ENCODE measurements around the gene DNMT1. TPM values are rescaled to one million over a fixed set of nuclear protein-coding genes. Genes with fewer than 3 reads are reported as not detected.

DNMT1 gene
- polyA plus RNA-seq, 3 donors: 8.3 to 41.1 (median 27.0) TPM

DNA sequence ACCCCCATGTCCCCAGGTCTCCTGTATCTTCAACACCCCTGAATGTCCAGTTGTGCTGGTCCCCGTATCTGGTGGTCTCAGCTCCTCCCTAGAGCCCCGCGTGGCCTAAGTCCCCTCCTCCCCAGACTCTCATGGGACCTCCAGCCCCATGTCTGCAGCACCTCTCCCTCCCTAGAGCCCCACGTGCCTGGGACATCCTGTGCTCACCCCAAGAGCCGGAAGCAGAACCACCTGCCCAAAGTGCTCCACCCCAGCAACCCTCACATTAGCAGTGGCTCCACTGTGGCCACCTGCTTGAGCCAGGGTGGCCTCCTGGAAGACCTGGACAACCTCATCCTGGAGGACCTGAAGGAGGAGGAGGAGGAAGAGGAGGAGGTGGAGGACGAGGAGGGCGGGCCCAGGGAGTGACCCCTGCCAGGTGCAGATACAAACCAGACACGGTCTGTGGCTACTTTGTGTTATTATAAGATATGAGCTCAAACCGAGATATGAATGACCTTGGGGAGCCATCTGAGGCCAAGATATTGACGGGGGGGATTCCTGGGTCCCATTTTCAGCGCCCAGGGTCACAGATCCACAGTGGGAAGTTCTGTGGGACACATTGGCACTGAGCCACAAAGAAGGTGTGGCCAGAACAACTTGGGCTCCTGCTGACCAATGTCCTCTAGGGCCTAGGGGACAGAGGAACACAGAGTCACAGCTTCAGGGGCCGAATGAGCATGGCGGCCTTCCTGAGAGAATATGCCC is 102.7 kb downstream of the DNMT1 start:
- 70 to 86% (median 83%) methylated on average over 13 of the region's 13 CpGs for WGBS, 3 donors
- no peak overlapping the region for H3K27ac ChIP-seq (ENCODE audit: low read depth, low read length)

DNA sequence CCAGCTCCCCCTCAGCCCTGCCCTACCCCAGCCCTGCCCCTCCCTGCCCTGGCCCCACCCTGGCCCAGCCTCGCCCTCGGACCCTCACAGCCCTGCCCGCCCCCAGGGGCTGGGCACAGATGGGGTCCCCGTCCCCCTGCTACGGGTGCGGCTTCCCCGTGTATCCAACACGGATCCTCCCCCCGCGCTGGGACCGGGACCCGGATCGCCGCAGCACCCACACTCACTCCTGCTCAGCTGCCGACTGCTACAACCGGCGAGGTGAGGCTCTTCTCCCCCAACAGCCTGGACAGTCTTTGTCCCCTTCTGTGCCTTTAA is 103.4 kb downstream of the DNMT1 start:
- 93 to 97% (median 97%) methylated on average over 14 to 17 of the region's 17 CpGs for WGBS, 3 donors
- H3K27ac ChIP-seq (ENCODE audit: low read depth, low read length): no peak overlapping the region

GRCh38 chr19:10089801-10090375 is 104.9 kb downstream of the DNMT1 start:
- H3K27ac ChIP-seq (ENCODE audit: low read depth, low read length): no peak overlapping the region
- WGBS, 3 donors: 87 to 89% (median 87%) methylated on average over 15 of the region's 15 CpGs

GRCh38 chr19:10088949-10089554 is 105.7 kb downstream of the DNMT1 start:
- H3K27ac ChIP-seq (ENCODE audit: low read depth, low read length): no peak overlapping the region
- 86 to 96% (median 89%) methylated on average over 6 of the region's 6 CpGs for WGBS, 3 donors

DNA sequence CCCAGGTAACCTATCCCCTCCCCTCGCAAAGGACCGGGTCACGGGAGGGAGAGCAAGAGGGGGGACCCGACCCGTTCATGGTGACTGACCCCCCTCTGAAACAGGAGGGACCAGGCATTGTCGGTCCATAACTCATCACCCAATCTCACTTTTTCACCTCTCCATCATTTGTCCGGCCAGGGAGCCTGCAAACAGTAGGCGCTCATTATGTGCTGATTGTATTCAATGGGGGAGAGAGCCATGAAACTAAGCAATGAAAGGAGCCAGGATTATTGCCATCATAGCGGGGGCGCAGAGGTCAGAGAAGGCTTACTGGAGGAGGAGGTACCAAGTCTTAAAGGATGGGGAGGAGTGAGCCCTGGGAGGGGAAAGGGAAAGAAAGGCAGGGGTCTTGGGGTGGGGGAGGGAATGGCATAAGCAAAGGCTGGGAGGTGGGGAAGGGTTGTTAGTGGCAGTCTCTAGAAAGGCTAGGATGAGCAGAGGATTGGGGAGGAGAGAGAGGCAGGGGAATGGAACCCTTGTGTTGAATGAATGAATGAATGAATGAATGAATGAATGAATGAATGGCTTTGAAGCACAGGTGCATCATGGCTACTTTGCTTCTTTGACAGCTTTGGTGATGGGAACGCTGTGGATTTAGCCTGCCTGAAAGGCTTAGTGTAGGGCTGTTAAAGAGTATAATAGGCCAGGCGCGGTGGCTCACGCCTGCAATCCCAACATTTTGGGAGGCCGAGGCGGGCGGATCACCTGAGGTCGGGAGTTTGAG is 107.3 kb downstream of the DNMT1 start:
- WGBS, 3 donors: 89 to 91% (median 90%) methylated on average over 18 of the region's 18 CpGs
- no peak overlapping the region for H3K27ac ChIP-seq (ENCODE audit: low read depth, low read length)

- WGBS, 3 donors: 3 to 11% (median 5%) methylated on average over 41 to 43 of the region's 43 CpGs
- peak overlapping the region; percentile 15 for H3K27ac ChIP-seq (ENCODE audit: low read depth, low read length)
Measured at GRCh38 chr19:10086591-10087192, 108.1 kb downstream of the DNMT1 start.

GRCh38 chr19:10085641-10086590 is 108.8 kb downstream of the DNMT1 start, which contains the start of gene SHFL:
Gene SHFL (plus strand): TSS chr19:10086317. CDS start chr19:10086428, 111 bp downstream.
- 4 to 5% (median 4%) methylated on average over 55 to 80 of the region's 81 CpGs for WGBS, 3 donors
- H3K27ac ChIP-seq (ENCODE audit: low read depth, low read length): peak within 1 kb of the TSS; percentile 15

DNA sequence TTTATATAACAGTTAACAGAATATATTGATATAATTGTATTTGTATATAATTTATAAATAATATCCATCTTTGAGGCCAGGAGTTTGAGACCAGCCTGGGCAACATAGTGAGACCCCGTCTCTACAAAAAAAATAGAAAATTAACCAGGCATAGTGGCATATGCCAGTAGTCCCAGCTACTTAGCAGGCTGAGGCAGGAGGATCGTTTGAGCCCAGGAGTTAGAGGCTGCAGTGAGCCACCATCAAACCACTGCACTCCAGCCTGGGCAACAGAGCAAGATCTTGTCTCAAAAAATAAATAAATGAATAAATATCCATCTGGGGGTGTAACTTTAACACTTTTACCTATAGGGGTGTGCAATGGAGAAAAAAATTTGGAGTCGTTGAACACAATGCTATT is 110.0 kb downstream of the DNMT1 start:
- no peak overlapping the region for H3K27ac ChIP-seq (ENCODE audit: low read depth, low read length)
- 68 to 74% (median 73%) methylated on average over 3 of the region's 3 CpGs for WGBS, 3 donors

GRCh38 chr19:10083911-10084310 is 110.8 kb downstream of the DNMT1 start:
- H3K27ac ChIP-seq (ENCODE audit: low read depth, low read length): no peak overlapping the region
- 78 to 84% (median 80%) methylated on average over 9 of the region's 9 CpGs for WGBS, 3 donors

Other genes with a start within 250 kb of the DNMT1 start
- 10 to 100 TPM; 12.9 to 62.2 (median 43.2) TPM for gene COL5A3, start 184.4 kb downstream of the DNMT1 start, polyA plus RNA-seq
- gene RDH8, start 181.5 kb downstream of the DNMT1 start, polyA plus RNA-seq: under 1 TPM in 1 of 3 donors, not detected in 2; 0.12 TPM
- 10 to 100 TPM; 17.2 to 27.4 (median 22.2) TPM for gene SHFL, start 108.6 kb downstream of the DNMT1 start, polyA plus RNA-seq
- gene ANGPTL6, start 92.3 kb downstream of the DNMT1 start, polyA plus RNA-seq: 1 to 10 TPM in 1 of 3 donors, under 1 TPM in 2; 0.22 to 1.0 (median 0.43) TPM
- gene PPAN, start 88.6 kb downstream of the DNMT1 start, polyA plus RNA-seq: 10 to 100 TPM; 21.7 to 59.1 (median 37.2) TPM
- 10 to 100 TPM in 1 of 3 donors, 1 to 10 TPM in 2; 3.6 to 10.7 (median 4.3) TPM for gene P2RY11, start 83.3 kb downstream of the DNMT1 start, polyA plus RNA-seq
- gene EIF3G, start 75.1 kb downstream of the DNMT1 start, polyA plus RNA-seq: 100 to 1,000 TPM; 193 to 249 (median 243) TPM
- 10 to 100 TPM in 1 of 3 donors, 1 to 10 TPM in 2; 1.2 to 15.2 (median 4.0) TPM for gene S1PR2, start 36.4 kb upstream of the DNMT1 start, polyA plus RNA-seq
- gene MRPL4, start 57.3 kb upstream of the DNMT1 start, polyA plus RNA-seq: 10 to 100 TPM; 33.4 to 85.7 (median 40.5) TPM
- gene ICAM1, start 76.2 kb upstream of the DNMT1 start, polyA plus RNA-seq: 100 to 1,000 TPM in 1 of 3 donors, 10 to 100 TPM in 1, 1 to 10 TPM in 1; 5.6 to 134 (median 26.0) TPM
- 1 to 10 TPM in 2 of 3 donors, under 1 TPM in 1; 0.06 to 2.5 (median 2.5) TPM for gene ICAM4, start 92.0 kb upstream of the DNMT1 start, polyA plus RNA-seq
- under 1 TPM; 0.20 to 0.55 (median 0.22) TPM for gene ICAM5, start 95.0 kb upstream of the DNMT1 start, polyA plus RNA-seq
- gene ZGLP1, start 114.9 kb upstream of the DNMT1 start, polyA plus RNA-seq: 1 to 10 TPM; 2.2 to 5.3 (median 2.2) TPM
- gene FDX2, start 121.1 kb upstream of the DNMT1 start, polyA plus RNA-seq: 10 to 100 TPM; 13.0 to 22.5 (median 19.1) TPM
- 10 to 100 TPM in 1 of 3 donors, 1 to 10 TPM in 2; 7.4 to 15.5 (median 8.7) TPM for gene RAVER1, start 138.6 kb upstream of the DNMT1 start, polyA plus RNA-seq
- gene ICAM3, start 144.7 kb upstream of the DNMT1 start, polyA plus RNA-seq: 10 to 100 TPM; 19.6 to 44.3 (median 26.0) TPM
- gene TYK2, start 185.6 kb upstream of the DNMT1 start, polyA plus RNA-seq: 100 to 1,000 TPM in 2 of 3 donors, 10 to 100 TPM in 1; 59.0 to 141 (median 106) TPM
- 100 to 1,000 TPM in 2 of 3 donors, 10 to 100 TPM in 1; 99.7 to 305 (median 272) TPM for gene CDC37, start 208.6 kb upstream of the DNMT1 start, polyA plus RNA-seq
- 10 to 100 TPM in 2 of 3 donors, 1 to 10 TPM in 1; 6.4 to 11.9 (median 10.6) TPM for gene PDE4A, start 225.6 kb upstream of the DNMT1 start, polyA plus RNA-seq